Liver (tissue), 9 donors: ENCODE measurements around the gene ASS1. TPM values are rescaled to one million over a fixed set of nuclear protein-coding genes. Genes with fewer than 3 reads are reported as not detected.

Experiments
- DNase-seq: peaks from one replicate; pipeline ENCODE4 v3.0.0-alpha.2; 2017; ENCODE audit warnings: low spot score
- H3K27ac ChIP-seq, 2 donors: one replicate each; pipeline ENCODE4 v1.7.0; 2013; ENCODE audit warnings: inconsistent platforms in 2 of 2, low read length in 2 of 2, control low read depth in 1 of 2, low read depth in 1 of 2, mild to moderate bottlenecking in 1 of 2
- H3K27me3 ChIP-seq, 4 donors: one replicate each; pipeline versions ENCODE4 v1.6.1 to v1.7.0; 2013; ENCODE audit warnings: low read length in 3 of 4, inconsistent platforms in 1 of 4, mild to moderate bottlenecking in 1 of 4, moderate library complexity in 1 of 4; ENCODE audit not compliant: control insufficient read depth in 4 of 4, insufficient read depth in 4 of 4
- H3K36me3 ChIP-seq, 4 donors: one replicate each; pipeline versions ENCODE4 v1.6.1 to v1.7.0; 2013; ENCODE audit warnings: low read length in 3 of 4, mild to moderate bottlenecking in 3 of 4, low read depth in 1 of 4, moderate library complexity in 1 of 4; ENCODE audit not compliant: control insufficient read depth in 4 of 4, insufficient read depth in 3 of 4
- H3K4me1 ChIP-seq, 4 donors: one replicate each; pipeline versions ENCODE4 v1.6.1 to v1.7.0; 2013; ENCODE audit warnings: low read length in 3 of 4, mild to moderate bottlenecking in 3 of 4, moderate library complexity in 1 of 4; ENCODE audit not compliant: control insufficient read depth in 4 of 4, insufficient read depth in 4 of 4
- H3K4me3 ChIP-seq, 3 donors: one replicate each; pipeline versions ENCODE4 v1.6.1 to v1.7.0; 2013; ENCODE audit warnings: low read length in 3 of 3, control low read depth in 1 of 3, low read depth in 1 of 3, mild to moderate bottlenecking in 1 of 3
- H3K9ac ChIP-seq, 2 donors: one replicate each; pipeline ENCODE4 v1.7.0; 2013; ENCODE audit warnings: low read length in 2 of 2, mild to moderate bottlenecking in 2 of 2, moderate library complexity in 2 of 2, control low read depth in 1 of 2, low read depth in 1 of 2
- H3K9me3 ChIP-seq, 4 donors: one replicate each; pipeline versions ENCODE4 v1.6.1 to v1.7.0; 2013; ENCODE audit warnings: low read length in 3 of 4; ENCODE audit not compliant: control insufficient read depth in 4 of 4
- EGR1 ChIP-seq, 2 donors: IDR thresholded peaks; 2 replicates each; pipeline ENCODE4 v1.6.1; 2016 to 2018; ENCODE audit warnings: antibody characterized with exemption in 2 of 2, low read depth in 2 of 2
- FOXA1 ChIP-seq: IDR thresholded peaks from 2 replicates; pipeline ENCODE4 v1.6.1; 2016; ENCODE audit warnings: antibody characterized with exemption
- FOXA2 ChIP-seq: IDR thresholded peaks from 2 replicates; pipeline ENCODE4 v1.6.1; 2016; ENCODE audit warnings: antibody characterized with exemption
- GABPA ChIP-seq, 2 donors: IDR thresholded peaks in 1 of 2; conservative IDR thresholded peaks in 1 of 2; 2 replicates each; pipeline ENCODE4 v1.6.1; 2016; ENCODE audit warnings: antibody characterized with exemption in 2 of 2, mild to moderate bottlenecking in 1 of 2, moderate library complexity in 1 of 2
- HNF4A ChIP-seq, 2 donors: conservative IDR thresholded peaks; 2 replicates each; pipeline ENCODE4 v1.6.1; 2016; ENCODE audit warnings: antibody characterized with exemption in 2 of 2, mild to moderate bottlenecking in 2 of 2
- HNF4G ChIP-seq: IDR thresholded peaks from 2 replicates; pipeline ENCODE4 v1.6.1; 2016; ENCODE audit warnings: antibody characterized with exemption
- JUND ChIP-seq, 2 donors: IDR thresholded peaks; 2 replicates each; pipeline ENCODE4 v1.6.1; 2016; ENCODE audit warnings: antibody characterized with exemption in 2 of 2
- NR2F2 ChIP-seq: IDR thresholded peaks from 2 replicates; pipeline ENCODE4 v1.6.1; 2016; ENCODE audit warnings: antibody characterized with exemption
- RAD21 ChIP-seq, 2 donors: IDR thresholded peaks; 2 replicates each; pipeline ENCODE4 v1.6.1; 2016; ENCODE audit warnings: antibody characterized with exemption in 2 of 2, mild to moderate bottlenecking in 2 of 2
- RXRA ChIP-seq, 2 donors: IDR thresholded peaks; 2 replicates each; pipeline ENCODE4 v1.6.1; 2017 to 2018; ENCODE audit warnings: antibody characterized with exemption in 2 of 2, mild to moderate bottlenecking in 1 of 2
- SP1 ChIP-seq: IDR thresholded peaks from 2 replicates; pipeline ENCODE4 v1.6.1; 2018; ENCODE audit warnings: antibody characterized with exemption, mild to moderate bottlenecking
- TAF1 ChIP-seq: conservative IDR thresholded peaks from 2 replicates; pipeline ENCODE4 v1.6.1; 2016; ENCODE audit warnings: antibody characterized with exemption, mild to moderate bottlenecking
- YY1 ChIP-seq: IDR thresholded peaks from 2 replicates; pipeline ENCODE4 v1.6.1; 2016; ENCODE audit warnings: antibody characterized with exemption, mild to moderate bottlenecking
- WGBS: extraction: QIAGEN DNeasy Blood & Tissue Kit; methylation state at CpG from one replicate; pipeline ENCODE4 v1.1.7; 2013; 5-methylcytosine and 5-hydroxymethylcytosine counted together
- polyA plus RNA-seq, 2 donors: library from polyadenylated mRNA; stranded (reverse) in 1 of 2; unstranded in 1 of 2; fragments of 200-250 nt in 1 of 2; fragments of >200 nt in 1 of 2; fragmentation: Nextera tagmentation in 1 of 2; extraction: Ambion mirVana in 1 of 2; gene quantifications; one replicate each; pipeline versions ENCODE4 v1.2.1 to v1.2.3, GENCODE V29; 2013 to 2015
- total RNA-seq, 2 donors: library from RNA; depleted of rRNA; stranded (reverse); fragments of >200 nt; gene quantifications; one replicate each; pipeline ENCODE4 v1.2.3, GENCODE V29; 2014
- TF ChIP-seq, protein P1 (sequence below): fragments of 150-350 bp; IDR thresholded peaks from 2 replicates; pipeline ENCODE4 v1.5.1; 2017; ENCODE audit warnings: improper control_type of control experiment, low read depth, low read length; ENCODE audit not compliant: missing input control
- TF ChIP-seq, protein P2 (sequence below): IDR thresholded peaks from 2 replicates; pipeline ENCODE4 v1.6.1; 2016; ENCODE audit warnings: antibody characterized with exemption
- TF ChIP-seq, protein P3 (sequence below): IDR thresholded peaks from 2 replicates; pipeline ENCODE4 v1.6.1; 2016; ENCODE audit warnings: antibody characterized with exemption
- TF ChIP-seq, protein P4 (sequence below): IDR thresholded peaks from 2 replicates; pipeline ENCODE4 v1.6.1; 2016; ENCODE audit warnings: antibody characterized with exemption, mild to moderate bottlenecking
- TF ChIP-seq, protein P5 (sequence below): IDR thresholded peaks from 2 replicates; pipeline ENCODE4 v1.6.1; 2016; ENCODE audit warnings: antibody characterized with exemption
- donor health status: healthy.
- donor health status: healthy.
- donor health status: healthy.
- donor health status: healthy.
- donor health status: healthy.

Gene ASS1
- total and polyA plus RNA-seq, 4 donors = 396 to 711 (median 533) TPM

DNA sequence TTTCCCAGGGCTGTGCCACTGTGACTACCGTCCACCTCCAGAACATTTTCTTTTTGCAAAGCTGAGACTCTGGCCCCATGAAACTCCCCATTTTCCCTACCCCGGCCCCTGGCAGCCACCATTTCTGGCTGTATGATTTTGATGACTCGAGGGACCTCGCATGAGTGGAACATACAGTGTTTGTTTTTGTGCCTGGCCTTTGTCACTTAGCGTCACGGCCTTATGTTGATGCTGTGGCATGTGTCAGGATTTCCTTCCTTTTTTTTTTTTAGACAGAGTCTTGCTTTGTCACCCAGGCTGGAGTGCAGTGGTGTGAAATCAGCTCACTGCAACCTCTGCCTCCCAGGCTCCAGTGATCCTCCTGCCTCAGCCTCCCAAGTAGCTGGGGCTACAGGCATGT, 42.7 kb downstream of the ASS1 start:
- H3K4me3 ChIP-seq = no peak overlapping the region
- H3K9me3 ChIP-seq = no peaks in the 10 kb centered on the region
- 61% methylated on average over 6 of the region's 6 CpGs for WGBS
- H3K27ac ChIP-seq = no peak overlapping the region
- peaks cover 9 to 71% (median 57%) of the 10 kb centered on the region in 4 donors for H3K36me3 ChIP-seq
- TF ChIP-seq HNF4A (conservative IDR thresholded peaks at IDR 0.05) (no peak), HNF4G (no peak), RXRA (IDR thresholded peaks at IDR 0.05) (no peak), RAD21 (IDR thresholded peaks at IDR 0.05) (no peak), FOXA2 (no peak), TAF1 (no peak), EGR1 (IDR thresholded peaks at IDR 0.05; ENCODE audit: low read depth in 2 of 2) (no peak), NR2F2 (no peak), JUND (IDR thresholded peaks at IDR 0.05) (no peak), FOXA1 (no peak), SP1 (no peak), YY1 (no peak)
- TF ChIP-seq, protein P1, sequence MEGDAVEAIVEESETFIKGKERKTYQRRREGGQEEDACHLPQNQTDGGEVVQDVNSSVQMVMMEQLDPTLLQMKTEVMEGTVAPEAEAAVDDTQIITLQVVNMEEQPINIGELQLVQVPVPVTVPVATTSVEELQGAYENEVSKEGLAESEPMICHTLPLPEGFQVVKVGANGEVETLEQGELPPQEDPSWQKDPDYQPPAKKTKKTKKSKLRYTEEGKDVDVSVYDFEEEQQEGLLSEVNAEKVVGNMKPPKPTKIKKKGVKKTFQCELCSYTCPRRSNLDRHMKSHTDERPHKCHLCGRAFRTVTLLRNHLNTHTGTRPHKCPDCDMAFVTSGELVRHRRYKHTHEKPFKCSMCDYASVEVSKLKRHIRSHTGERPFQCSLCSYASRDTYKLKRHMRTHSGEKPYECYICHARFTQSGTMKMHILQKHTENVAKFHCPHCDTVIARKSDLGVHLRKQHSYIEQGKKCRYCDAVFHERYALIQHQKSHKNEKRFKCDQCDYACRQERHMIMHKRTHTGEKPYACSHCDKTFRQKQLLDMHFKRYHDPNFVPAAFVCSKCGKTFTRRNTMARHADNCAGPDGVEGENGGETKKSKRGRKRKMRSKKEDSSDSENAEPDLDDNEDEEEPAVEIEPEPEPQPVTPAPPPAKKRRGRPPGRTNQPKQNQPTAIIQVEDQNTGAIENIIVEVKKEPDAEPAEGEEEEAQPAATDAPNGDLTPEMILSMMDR = no peak
- TF ChIP-seq, protein P2, sequence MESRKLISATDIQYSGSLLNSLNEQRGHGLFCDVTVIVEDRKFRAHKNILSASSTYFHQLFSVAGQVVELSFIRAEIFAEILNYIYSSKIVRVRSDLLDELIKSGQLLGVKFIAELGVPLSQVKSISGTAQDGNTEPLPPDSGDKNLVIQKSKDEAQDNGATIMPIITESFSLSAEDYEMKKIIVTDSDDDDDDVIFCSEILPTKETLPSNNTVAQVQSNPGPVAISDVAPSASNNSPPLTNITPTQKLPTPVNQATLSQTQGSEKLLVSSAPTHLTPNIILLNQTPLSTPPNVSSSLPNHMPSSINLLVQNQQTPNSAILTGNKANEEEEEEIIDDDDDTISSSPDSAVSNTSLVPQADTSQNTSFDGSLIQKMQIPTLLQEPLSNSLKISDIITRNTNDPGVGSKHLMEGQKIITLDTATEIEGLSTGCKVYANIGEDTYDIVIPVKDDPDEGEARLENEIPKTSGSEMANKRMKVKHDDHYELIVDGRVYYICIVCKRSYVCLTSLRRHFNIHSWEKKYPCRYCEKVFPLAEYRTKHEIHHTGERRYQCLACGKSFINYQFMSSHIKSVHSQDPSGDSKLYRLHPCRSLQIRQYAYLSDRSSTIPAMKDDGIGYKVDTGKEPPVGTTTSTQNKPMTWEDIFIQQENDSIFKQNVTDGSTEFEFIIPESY = no peak
- TF ChIP-seq, protein P3, sequence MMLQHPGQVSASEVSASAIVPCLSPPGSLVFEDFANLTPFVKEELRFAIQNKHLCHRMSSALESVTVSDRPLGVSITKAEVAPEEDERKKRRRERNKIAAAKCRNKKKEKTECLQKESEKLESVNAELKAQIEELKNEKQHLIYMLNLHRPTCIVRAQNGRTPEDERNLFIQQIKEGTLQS = no peak
- DNase-seq = no peak
- no peaks in the 10 kb centered on the region for H3K4me1 ChIP-seq
- no peak overlapping the region for H3K9ac ChIP-seq
- H3K27me3 ChIP-seq = no peaks in the 10 kb centered on the region

DNA sequence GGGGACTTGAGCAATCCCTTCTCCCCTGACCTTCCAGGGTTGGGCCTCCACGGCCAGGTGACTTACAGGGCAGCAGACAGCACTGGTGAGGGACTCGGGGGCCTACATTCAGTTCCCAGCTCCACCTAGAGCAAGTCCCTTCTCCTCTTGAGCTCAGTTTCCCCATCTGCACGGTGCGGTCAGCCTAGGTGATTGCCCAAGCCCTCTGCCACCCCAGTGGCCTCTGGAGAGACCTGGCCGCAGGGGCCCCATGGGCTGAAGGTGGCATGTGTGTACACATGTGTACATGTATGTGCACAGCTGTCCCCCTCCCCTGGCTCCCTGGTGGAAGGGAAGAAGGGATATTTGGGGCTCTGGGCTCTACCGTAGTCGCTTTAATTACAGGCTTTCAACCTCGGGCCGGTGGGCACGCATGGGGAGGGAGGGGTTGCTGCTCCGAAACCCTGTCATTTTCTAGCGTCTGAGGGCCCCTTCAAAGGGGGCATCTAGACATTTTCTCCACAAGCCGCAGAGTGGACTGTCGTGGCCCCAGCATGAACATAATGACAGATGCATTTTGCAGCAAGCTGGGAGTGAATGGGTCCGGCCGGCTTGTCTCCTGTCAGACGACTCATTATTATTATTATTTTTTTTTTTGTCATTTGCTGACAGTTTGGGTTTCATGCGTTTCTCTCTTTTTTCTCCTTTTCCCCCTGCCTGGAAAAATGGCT, 44.0 kb downstream of the ASS1 start:
- Histone ChIP-seq H3K9me3 (no peaks in the 10 kb centered on the region), H3K9ac (no peak overlapping the region), H3K4me1 (no peaks in the 10 kb centered on the region), H3K27ac (no peak overlapping the region), H3K4me3 (no peak overlapping the region), H3K27me3 (no peaks in the 10 kb centered on the region), H3K36me3 (peaks cover 10 to 71% (median 59%) of the 10 kb centered on the region in 4 donors)
- DNase-seq = no peak
- 90% methylated on average over 18 of the region's 18 CpGs for WGBS
- TF ChIP-seq GABPA (IDR thresholded peaks at IDR 0.05 in 1 of 2, conservative IDR thresholded peaks at IDR 0.05 in 1 of 2) (no peak), EGR1 (IDR thresholded peaks at IDR 0.05; ENCODE audit: low read depth in 2 of 2) (no peak), FOXA1 (no peak), HNF4A (conservative IDR thresholded peaks at IDR 0.05) (no peak), JUND (IDR thresholded peaks at IDR 0.05) (no peak), RAD21 (IDR thresholded peaks at IDR 0.05) (no peak), RXRA (IDR thresholded peaks at IDR 0.05) (no peak), SP1 (no peak), TAF1 (no peak), HNF4G (no peak)
- TF ChIP-seq, protein P4, sequence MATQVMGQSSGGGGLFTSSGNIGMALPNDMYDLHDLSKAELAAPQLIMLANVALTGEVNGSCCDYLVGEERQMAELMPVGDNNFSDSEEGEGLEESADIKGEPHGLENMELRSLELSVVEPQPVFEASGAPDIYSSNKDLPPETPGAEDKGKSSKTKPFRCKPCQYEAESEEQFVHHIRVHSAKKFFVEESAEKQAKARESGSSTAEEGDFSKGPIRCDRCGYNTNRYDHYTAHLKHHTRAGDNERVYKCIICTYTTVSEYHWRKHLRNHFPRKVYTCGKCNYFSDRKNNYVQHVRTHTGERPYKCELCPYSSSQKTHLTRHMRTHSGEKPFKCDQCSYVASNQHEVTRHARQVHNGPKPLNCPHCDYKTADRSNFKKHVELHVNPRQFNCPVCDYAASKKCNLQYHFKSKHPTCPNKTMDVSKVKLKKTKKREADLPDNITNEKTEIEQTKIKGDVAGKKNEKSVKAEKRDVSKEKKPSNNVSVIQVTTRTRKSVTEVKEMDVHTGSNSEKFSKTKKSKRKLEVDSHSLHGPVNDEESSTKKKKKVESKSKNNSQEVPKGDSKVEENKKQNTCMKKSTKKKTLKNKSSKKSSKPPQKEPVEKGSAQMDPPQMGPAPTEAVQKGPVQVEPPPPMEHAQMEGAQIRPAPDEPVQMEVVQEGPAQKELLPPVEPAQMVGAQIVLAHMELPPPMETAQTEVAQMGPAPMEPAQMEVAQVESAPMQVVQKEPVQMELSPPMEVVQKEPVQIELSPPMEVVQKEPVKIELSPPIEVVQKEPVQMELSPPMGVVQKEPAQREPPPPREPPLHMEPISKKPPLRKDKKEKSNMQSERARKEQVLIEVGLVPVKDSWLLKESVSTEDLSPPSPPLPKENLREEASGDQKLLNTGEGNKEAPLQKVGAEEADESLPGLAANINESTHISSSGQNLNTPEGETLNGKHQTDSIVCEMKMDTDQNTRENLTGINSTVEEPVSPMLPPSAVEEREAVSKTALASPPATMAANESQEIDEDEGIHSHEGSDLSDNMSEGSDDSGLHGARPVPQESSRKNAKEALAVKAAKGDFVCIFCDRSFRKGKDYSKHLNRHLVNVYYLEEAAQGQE = no peak
- TF ChIP-seq, protein P5, sequence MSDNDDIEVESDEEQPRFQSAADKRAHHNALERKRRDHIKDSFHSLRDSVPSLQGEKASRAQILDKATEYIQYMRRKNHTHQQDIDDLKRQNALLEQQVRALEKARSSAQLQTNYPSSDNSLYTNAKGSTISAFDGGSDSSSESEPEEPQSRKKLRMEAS = no peak
- TF ChIP-seq, protein P3 = no peak
- TF ChIP-seq, protein P2 = no peak
- TF ChIP-seq, protein P1 = no peak
